Psoas muscle (tissue), 8 donors: ENCODE data around the gene PML. TPM values are rescaled to one million over a fixed set of nuclear protein-coding genes. Genes with fewer than 3 reads are reported as not detected.

ENCODE experiments used
- ATAC-seq, 4 donors: fragments of 200-7000 bp; cut with Tn5 transposase; one replicate each; pipeline ENCODE4 v1.9.1; 2020; ENCODE audit warnings: moderate library complexity in 3 of 4, mild to moderate bottlenecking in 2 of 4
- DNase-seq, 2 donors: peaks; one replicate each; pipeline ENCODE4 v3.0.0-alpha.2; 2020
- H3K27ac ChIP-seq: fragments of 200-600 bp; one replicate; pipeline ENCODE4 v1.8.0; 2022
- H3K27me3 ChIP-seq, 3 donors: fragments of 200-600 bp in 1 of 3; one replicate each; pipeline versions ENCODE4 v1.6.1 to v1.8.0; 2013 to 2022; ENCODE audit warnings: low read length in 2 of 3, mild to moderate bottlenecking in 2 of 3, moderate library complexity in 1 of 3; ENCODE audit not compliant: insufficient read depth in 3 of 3
- H3K36me3 ChIP-seq, 2 donors: fragments of 200-600 bp in 1 of 2; one replicate each; pipeline versions ENCODE4 v1.6.1 to v1.8.0; 2013 to 2022; ENCODE audit warnings: low read depth in 1 of 2, mild to moderate bottlenecking in 1 of 2, moderate library complexity in 1 of 2; ENCODE audit not compliant: insufficient read depth in 1 of 2
- H3K4me1 ChIP-seq: fragments of 200-600 bp; one replicate; pipeline ENCODE4 v1.8.0; 2022
- H3K4me3 ChIP-seq: fragments of 200-600 bp; one replicate; pipeline ENCODE4 v1.8.0; 2022; ENCODE audit warnings: mild to moderate bottlenecking
- H3K9me3 ChIP-seq: fragments of 200-600 bp; one replicate; pipeline ENCODE4 v1.8.0; 2022
- WGBS, 3 donors: extraction: QIAGEN DNeasy Blood & Tissue Kit; methylation state at CpG; one replicate each; pipeline versions ENCODE4 v1.1.6 to v1.1.7; 2013; 5-methylcytosine and 5-hydroxymethylcytosine counted together
- intact Hi-C, 2 donors: fragments of 100-400 bp; cut with DNase I; formaldehyde crosslinking; loops; one replicate each; pipeline versions ENCODE4 v1.11.0 to v1.14.2; 2022
- polyA plus RNA-seq, 3 donors: library from polyadenylated mRNA; stranded (reverse); fragments of 200-250 nt; gene quantifications; one replicate each; pipeline ENCODE4 v1.2.3, GENCODE V29; 2013
- total RNA-seq, 4 donors: library from RNA; stranded (reverse); fragmentation: NEBNext Ultra II Directional in 2 of 4; extraction: Animal tissue kit (Norgen Biotek cat#: 25700) in 2 of 4; gene quantifications; one replicate each; pipeline versions ENCODE4 v1.2.1 to v1.2.4, GENCODE V29; 2021 to 2023
- TF ChIP-seq, protein P1 (sequence below): fragments of 200-600 bp; IDR thresholded peaks from one replicate; pipeline ENCODE4 v1.8.0; 2022; ENCODE audit warnings: antibody characterized with exemption
- donor health status: healthy with polysubstance abuse.
- donor health status: DM: no; HTN: no; CAD: no; lungs with moderate emphysema.
- donor health status: Bipolar disorder and iron deficiency.
- donor health status: healthy.
- donor health status: DM: yes; HTN: yes; CAD: no.
- donor health status: DM: no; HTN: no; CAD: no.
- donor health status: DM: no; HTN: no; CAD: no.
- donor health status: DM: yes; HTN: yes; CAD: no.

The PML gene
- total and polyA plus RNA-seq, 7 donors: 6.7 to 22.6 (median 15.0) TPM

DNA sequence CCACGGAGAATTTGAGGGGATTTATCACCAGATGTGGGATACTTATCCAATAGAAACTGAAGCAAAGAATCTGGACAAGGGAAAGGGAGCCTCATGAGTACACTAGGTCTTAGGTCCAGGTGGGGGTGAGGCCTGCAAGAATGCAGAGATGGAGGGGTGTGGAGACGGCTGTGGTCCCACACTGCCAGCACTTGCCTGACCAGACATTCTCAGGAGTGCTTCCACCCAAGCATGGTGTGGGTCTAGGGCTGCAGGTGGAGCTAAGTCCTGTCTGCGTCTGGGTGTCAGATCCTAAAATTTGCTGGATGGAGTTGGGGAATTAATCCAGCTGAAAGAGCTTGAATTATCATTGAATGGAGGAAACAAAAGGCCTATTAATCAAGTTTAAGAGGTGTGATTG, 14.4 kb downstream of the PML start:
- 75 to 84% (median 83%) methylated on average over 3 of the region's 3 CpGs for WGBS, 3 donors

DNA sequence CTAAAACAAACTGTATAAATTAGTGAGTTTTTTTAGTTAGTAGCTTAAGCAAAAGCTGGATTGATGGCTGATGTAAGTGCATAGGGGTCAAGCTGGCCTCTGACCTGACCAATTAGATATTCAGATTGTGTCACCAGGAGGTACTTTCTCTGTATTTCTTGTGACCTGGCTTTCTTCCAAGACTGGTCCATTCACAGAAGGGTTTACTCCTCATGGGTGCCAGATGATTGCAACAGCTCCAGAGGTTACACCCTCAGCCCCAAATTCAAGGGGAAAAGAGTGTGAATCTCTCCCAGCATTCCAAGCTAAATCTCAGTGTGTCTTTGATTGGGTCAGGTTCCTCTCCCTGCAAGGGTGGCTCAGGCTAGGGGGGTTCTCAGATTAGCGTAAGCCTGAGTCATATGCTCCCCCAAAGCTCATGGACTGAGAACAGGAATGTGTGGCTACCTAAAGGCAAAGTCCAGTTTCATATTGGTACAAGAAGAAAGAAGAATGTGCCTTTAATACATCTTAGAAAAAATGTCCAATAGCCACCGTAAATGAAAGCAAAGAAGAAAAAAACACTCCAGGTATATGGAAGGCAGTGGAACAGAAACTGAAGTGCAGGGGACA, 16.5 kb downstream of the PML start:
- TF ChIP-seq, protein P1, sequence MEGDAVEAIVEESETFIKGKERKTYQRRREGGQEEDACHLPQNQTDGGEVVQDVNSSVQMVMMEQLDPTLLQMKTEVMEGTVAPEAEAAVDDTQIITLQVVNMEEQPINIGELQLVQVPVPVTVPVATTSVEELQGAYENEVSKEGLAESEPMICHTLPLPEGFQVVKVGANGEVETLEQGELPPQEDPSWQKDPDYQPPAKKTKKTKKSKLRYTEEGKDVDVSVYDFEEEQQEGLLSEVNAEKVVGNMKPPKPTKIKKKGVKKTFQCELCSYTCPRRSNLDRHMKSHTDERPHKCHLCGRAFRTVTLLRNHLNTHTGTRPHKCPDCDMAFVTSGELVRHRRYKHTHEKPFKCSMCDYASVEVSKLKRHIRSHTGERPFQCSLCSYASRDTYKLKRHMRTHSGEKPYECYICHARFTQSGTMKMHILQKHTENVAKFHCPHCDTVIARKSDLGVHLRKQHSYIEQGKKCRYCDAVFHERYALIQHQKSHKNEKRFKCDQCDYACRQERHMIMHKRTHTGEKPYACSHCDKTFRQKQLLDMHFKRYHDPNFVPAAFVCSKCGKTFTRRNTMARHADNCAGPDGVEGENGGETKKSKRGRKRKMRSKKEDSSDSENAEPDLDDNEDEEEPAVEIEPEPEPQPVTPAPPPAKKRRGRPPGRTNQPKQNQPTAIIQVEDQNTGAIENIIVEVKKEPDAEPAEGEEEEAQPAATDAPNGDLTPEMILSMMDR: no peak
- no peak for DNase-seq
- 80 to 88% (median 82%) methylated on average over 2 of the region's 2 CpGs for WGBS, 3 donors
- H3K4me1 ChIP-seq: peaks cover 32% of the 10 kb centered on the region
- peak in 3 of 4 donors; percentile 35 to 58 (median 46) for ATAC-seq
- H3K27ac ChIP-seq: peak overlapping the region; percentile 23
- no peak overlapping the region for H3K4me3 ChIP-seq
- no peaks in the 10 kb centered on the region for H3K27me3 ChIP-seq
- no peaks in the 10 kb centered on the region for H3K9me3 ChIP-seq
- peaks cover 0 to 9% of the 10 kb centered on the region in 2 donors for H3K36me3 ChIP-seq
- intact Hi-C loops: no loop called here

More for the DNA sequence above, 14.4 kb downstream of the PML start:
- Histone ChIP-seq H3K36me3 (peaks cover 0 to 23% of the 10 kb centered on the region in 2 donors), H3K9me3 (no peaks in the 10 kb centered on the region), H3K27ac (no peak overlapping the region), H3K27me3 (no peaks in the 10 kb centered on the region), H3K4me3 (no peak overlapping the region), H3K4me1 (peaks cover 32% of the 10 kb centered on the region)
- intact Hi-C loops: no loop called here
- TF ChIP-seq, protein P1: no peak
- no peak for ATAC-seq
- DNase-seq: no peak

DNA sequence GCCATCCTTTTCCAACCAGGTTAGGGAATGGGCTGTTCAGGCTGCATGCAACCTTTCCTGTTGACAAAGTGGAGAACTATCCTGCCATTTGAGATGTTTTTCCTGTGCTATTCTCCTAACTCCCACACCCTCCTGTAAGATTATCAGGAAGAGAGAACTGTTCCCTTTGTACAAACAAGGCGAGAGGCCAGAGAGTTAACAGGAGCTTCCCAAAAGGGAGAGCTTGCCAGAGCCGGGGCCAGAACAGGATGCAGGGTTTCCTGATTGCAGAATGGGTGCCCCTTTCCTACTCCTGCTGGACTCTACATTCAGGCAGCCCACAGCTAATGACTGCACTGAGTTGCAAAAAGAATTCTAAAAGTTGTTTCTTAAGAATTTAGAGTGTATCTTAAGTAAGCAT, 17.1 kb downstream of the PML start:
- H3K4me1 ChIP-seq: peaks cover 29% of the 10 kb centered on the region
- no peaks in the 10 kb centered on the region for H3K27me3 ChIP-seq
- TF ChIP-seq, protein P1: no peak
- ATAC-seq (peak in 3 of 4 donors; percentile 37 to 63 (median 56)), DNase-seq (no peak)
- intact Hi-C loops: no loop called here
- peaks cover 0 to 5% of the 10 kb centered on the region in 2 donors for H3K36me3 ChIP-seq
- no peaks in the 10 kb centered on the region for H3K9me3 ChIP-seq
- no peak overlapping the region for H3K4me3 ChIP-seq
- H3K27ac ChIP-seq: peak overlapping the region; percentile 23
- 32 to 59% (median 54%) methylated on average over 2 of the region's 2 CpGs for WGBS, 3 donors

DNA sequence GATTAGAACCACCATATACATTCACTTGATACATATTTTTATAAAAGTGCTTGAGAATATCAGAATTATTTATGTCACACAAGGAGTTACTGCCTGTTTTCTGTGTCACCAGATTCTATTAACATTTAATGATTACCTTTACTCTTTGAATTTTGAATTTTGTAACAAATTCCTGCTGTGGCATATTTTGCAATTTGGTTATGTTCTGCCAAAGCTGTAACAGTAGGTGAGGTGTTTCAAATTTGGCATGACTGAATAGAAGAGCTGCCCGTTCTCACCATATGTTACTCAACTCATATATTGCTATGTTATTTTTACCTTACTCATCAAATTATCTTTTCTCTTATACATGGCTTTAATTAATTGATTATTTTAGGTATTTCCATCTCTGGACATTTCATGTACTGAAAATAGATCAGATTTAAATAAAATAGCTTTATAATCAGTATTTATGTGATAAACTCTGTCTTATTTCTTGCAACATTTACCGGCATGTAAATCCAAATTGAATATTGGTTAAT, 18.9 kb downstream of the PML start:
- peaks cover 16% of the 10 kb centered on the region for H3K4me1 ChIP-seq
- intact Hi-C loops: no loop called here
- DNase-seq: no peak
- 92 to 94% (median 92%) methylated on average over 2 of the region's 2 CpGs for WGBS, 3 donors
- H3K4me3 ChIP-seq: no peak overlapping the region
- no peaks in the 10 kb centered on the region for H3K9me3 ChIP-seq
- H3K36me3 ChIP-seq: no peaks in the 10 kb centered on the region
- H3K27ac ChIP-seq: no peak overlapping the region
- TF ChIP-seq, protein P1: no peak
- no peak for ATAC-seq
- H3K27me3 ChIP-seq: no peaks in the 10 kb centered on the region

DNA sequence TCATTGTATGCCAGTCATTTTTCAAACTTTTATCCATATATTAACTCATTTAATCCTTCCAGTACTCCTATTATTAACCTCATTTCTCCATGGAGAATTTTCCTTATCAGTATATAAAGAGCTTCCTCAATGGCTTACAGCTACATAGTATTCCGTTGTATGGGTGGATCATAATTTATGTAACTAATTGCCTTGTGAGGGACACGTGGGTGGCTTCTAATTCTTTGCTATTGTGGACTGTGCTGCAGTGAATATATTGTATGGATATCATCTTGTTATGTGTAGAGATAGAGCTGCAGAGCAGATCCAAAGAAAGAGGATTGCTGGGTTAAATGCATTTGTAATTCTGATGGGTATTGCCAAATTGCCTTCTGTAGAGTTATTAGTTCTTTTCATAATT, 25.2 kb downstream of the PML start:
- intact Hi-C loops: no loop called here
- DNase-seq (no peak), ATAC-seq (no peak)
- H3K4me3 ChIP-seq: no peak overlapping the region
- no peak overlapping the region for H3K27ac ChIP-seq
- TF ChIP-seq, protein P1: no peak
- WGBS, 3 donors: 58 to 62% (median 58%) methylated on average over 2 of the region's 2 CpGs
- H3K27me3 ChIP-seq: no peaks in the 10 kb centered on the region
- H3K9me3 ChIP-seq: no peaks in the 10 kb centered on the region
- H3K4me1 ChIP-seq: no peaks in the 10 kb centered on the region
- H3K36me3 ChIP-seq: peaks cover 5 to 25% of the 10 kb centered on the region in 2 donors
